SK-N-MC (cell line): Measurements from ENCODE around the gene SF3A1.

Experiments used
- EZH2 ChIP-seq: fragments of 200-600 bp; sonication (generic); IDR thresholded peaks from one replicate; pipeline ENCODE4 v1.6.1; 2017; ENCODE audit warnings: antibody characterized with exemption
- FOXP2 ChIP-seq: optimal IDR thresholded peaks from 2 replicates; pipeline ENCODE3; 2011; ENCODE audit warnings: mild to moderate bottlenecking, moderate library complexity; ENCODE audit not compliant: insufficient read depth; ENCODE audit errors: extremely low read length, control extremely low read depth
- POLR2AphosphoS5 ChIP-seq: IDR thresholded peaks from 2 replicates; pipeline ENCODE4 v1.6.1; 2012; ENCODE audit warnings: mild to moderate bottlenecking, low read depth, low read length, borderline replicate concordance

GRCh38 chr22:30383061-30383460 is 26.4 kb upstream of the SF3A1 start:
- TF ChIP-seq POLR2AphosphoS5, result no peak
- TF ChIP-seq EZH2, result no peak
- no peak for TF ChIP-seq FOXP2
